Ectodermal cell (in vitro differentiated cells): ENCODE data around the gene MYMX.
"Not testable (repeated sequence)": the region's sequence is repeated elsewhere in the genome, so short reads cannot be mapped to it uniquely, and the experiment has no call there.

Experiments used
- H3K27ac ChIP-seq: 2 replicates; pipeline ENCODE4 v1.7.0; 2013; ENCODE audit warnings: mild to moderate bottlenecking, low read depth, low read length; ENCODE audit not compliant: insufficient read depth, poor library complexity, severe bottlenecking
- H3K27me3 ChIP-seq: 2 replicates; pipeline ENCODE4 v1.7.0; 2013; ENCODE audit warnings: mild to moderate bottlenecking, low read length; ENCODE audit not compliant: insufficient read depth, control insufficient read depth, poor library complexity, severe bottlenecking
- H3K36me3 ChIP-seq: one replicate; pipeline ENCODE4 v1.7.0; 2013; ENCODE audit warnings: low read length; ENCODE audit not compliant: control insufficient read depth, insufficient read depth
- H3K4me1 ChIP-seq: one replicate; pipeline ENCODE4 v1.7.0; 2013; ENCODE audit warnings: low read length; ENCODE audit not compliant: control insufficient read depth, insufficient read depth
- H3K4me3 ChIP-seq: 2 replicates; pipeline ENCODE4 v1.7.0; 2013; ENCODE audit warnings: low read depth, low read length, control low read depth; ENCODE audit not compliant: insufficient read depth
- H3K9me3 ChIP-seq: 2 replicates; pipeline ENCODE4 v1.7.0; 2013; ENCODE audit warnings: mild to moderate bottlenecking, low read length, moderate library complexity; ENCODE audit not compliant: control insufficient read depth
- WGBS, 2 experiments: methylation state at CpG; one replicate each; pipeline ENCODE4 v1.1.7; 2013; ENCODE audit warnings: missing lambda C conversion rate in 2 of 2; 5-methylcytosine and 5-hydroxymethylcytosine counted together

Gene MYMX

DNA sequence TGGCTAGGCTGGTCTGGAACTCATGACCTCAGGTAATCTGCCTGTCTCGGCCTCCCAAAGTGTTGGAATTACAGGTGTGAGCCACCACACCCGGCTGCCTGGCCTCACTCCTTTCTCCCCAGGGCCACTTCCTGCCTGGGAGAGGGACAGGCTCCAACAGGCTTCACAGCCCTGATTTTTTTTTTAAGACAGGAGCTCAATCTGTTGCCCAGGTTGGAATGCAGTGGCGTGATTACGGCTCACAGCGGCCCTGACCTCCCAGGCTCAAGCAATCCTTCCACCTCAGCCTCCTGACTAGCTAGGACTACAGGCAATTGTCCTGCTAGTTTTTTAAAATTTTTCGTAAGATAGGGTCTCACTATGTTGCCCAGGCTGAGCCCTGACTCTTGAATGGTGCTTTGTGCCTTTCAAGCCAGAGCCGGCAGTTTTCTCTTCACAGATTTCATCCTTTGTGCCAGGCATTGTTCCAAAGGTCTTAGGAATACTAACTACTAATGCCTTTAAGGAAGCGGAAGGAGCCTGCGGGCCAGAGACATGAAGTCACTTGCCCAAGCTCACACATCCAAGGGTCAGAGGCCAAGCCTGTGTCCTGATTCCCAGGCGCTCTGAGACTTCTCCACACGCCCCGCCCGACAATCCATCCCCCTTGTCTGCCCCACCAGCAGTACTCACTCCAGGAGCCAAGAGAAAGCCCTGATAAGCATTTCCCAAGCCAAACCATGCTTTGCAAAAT lies 38.9 kb upstream of the MYMX start:
- Histone ChIP-seq H3K4me1 (no peaks in the 10 kb centered on the region), H3K27ac (no peak overlapping the region), H3K9me3 (no peaks in the 10 kb centered on the region), H3K27me3 (no peaks in the 10 kb centered on the region), H3K4me3 (no peak overlapping the region), H3K36me3 (no peaks in the 10 kb centered on the region)
- 89 to 90% methylated on average over 13 of the region's 13 CpGs for WGBS, 2 experiments

DNA sequence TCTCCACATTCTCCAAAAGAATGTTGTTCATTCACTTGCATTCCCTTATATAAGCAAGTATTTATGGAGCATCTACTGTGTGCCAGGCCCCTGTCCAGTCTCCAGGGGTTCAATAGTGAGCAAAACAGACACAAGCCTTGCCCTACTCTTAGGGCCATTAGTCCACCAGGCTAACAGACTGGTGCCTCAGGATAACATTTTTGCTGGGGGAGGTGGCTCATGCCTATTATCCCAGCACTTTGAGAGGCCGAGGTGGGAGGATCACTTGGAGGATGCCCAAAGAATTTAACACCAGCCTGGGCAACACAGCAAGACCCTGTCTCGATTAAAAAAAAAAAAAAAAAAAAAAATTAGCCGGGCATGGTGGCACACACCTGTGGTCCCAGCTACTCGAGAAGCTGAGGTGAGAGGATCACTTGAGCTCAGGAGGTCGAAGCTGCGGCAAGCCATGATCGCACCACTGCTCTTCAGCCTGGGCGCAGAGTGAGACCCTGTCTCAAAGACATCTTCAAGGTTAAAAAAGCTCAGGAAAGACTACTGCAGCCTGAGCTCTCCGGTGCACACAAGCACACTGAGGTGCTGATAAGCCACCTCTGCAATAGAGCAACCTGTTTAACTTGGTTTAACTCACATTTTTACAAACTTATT lies 38.2 kb upstream of the MYMX start:
- Histone ChIP-seq H3K27ac (no peak overlapping the region), H3K4me1 (no peaks in the 10 kb centered on the region)
- 93 to 96% methylated on average over 9 of the region's 9 CpGs for WGBS, 2 experiments

DNA sequence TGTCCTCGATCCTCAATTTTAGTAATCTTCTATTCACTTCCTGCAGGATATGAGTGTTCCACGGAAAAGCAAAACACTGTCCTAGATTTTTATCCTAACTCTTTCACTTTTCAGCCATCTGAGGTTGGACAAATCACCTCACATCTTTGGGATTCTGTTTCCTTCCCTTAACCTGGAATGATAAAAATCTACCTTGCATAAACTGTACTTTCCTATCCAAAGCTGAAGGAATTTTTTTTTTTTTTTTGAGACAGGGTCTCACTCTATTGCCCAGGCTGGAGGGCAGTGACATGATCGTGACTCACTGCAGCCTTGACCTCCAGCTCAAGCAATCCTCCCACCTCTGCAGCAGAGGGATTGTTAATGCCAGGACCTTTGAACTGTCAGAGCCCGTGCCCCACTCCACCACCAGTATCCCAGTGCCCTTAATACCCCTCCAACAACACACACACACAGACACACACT lies 37.6 kb upstream of the MYMX start:
- no peak overlapping the region for H3K27ac ChIP-seq
- H3K4me1 ChIP-seq, result no peaks in the 10 kb centered on the region
- no peaks in the 10 kb centered on the region for H3K36me3 ChIP-seq
- H3K27me3 ChIP-seq, result no peaks in the 10 kb centered on the region
- WGBS, 2 experiments, result 81 to 91% methylated on average over 4 of the region's 4 CpGs
- no peak overlapping the region for H3K4me3 ChIP-seq
- no peaks in the 10 kb centered on the region for H3K9me3 ChIP-seq

More for the DNA sequence above, 38.2 kb upstream of the MYMX start:
- no peaks in the 10 kb centered on the region for H3K9me3 ChIP-seq
- no peaks in the 10 kb centered on the region for H3K36me3 ChIP-seq
- H3K27me3 ChIP-seq, result no peaks in the 10 kb centered on the region
- no peak overlapping the region for H3K4me3 ChIP-seq

DNA sequence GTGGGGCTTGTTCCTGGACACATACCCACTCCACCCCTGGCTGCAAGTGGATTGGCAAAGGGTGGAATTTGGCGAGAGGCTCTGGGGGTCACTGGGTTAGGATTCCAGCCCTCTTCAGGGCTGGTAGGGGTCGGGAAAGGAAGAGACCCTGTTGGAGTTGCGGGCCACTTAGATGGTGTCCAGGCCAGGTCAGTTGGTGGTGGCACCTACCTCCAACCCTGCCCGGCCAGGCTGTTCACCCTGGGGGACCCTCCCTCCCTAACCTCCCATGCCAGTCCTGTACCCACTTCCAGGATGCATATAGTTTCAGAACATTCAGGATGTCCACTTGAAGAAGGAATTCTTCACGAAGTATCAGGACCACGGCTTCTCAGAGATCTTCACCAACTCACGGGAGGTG lies 37.1 kb upstream of the MYMX start:
- Histone ChIP-seq H3K36me3 (no peaks in the 10 kb centered on the region), H3K9me3 (no peaks in the 10 kb centered on the region), H3K4me1 (no peaks in the 10 kb centered on the region), H3K27me3 (no peaks in the 10 kb centered on the region), H3K4me3 (no peak overlapping the region), H3K27ac (no peak overlapping the region)
- 91 to 94% methylated on average over 7 of the region's 7 CpGs for WGBS, 2 experiments

DNA sequence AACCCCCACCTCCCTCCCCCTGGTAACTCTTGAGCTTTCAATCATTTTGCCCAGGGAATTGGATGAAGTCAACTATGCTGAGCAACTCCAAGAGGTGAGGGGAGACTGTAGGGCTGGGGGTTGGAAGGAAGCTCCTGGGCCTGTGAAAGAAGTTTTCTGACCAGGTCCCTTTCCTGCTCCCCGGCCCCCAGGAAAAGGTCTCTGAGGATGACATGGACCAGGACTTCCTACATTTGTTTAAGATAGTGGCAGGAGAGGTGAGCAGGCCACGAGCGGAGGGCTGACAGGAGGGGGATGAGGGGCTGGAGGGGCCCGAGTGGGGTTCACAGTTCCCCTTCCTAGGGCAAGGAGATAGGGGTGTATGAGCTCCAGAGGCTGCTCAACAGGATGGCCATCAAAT lies 36.3 kb upstream of the MYMX start:
- H3K27ac ChIP-seq, result no peak overlapping the region
- no peaks in the 10 kb centered on the region for H3K9me3 ChIP-seq
- WGBS, 2 experiments, result 95 to 98% methylated on average over 4 of the region's 4 CpGs
- H3K4me1 ChIP-seq, result no peaks in the 10 kb centered on the region
- H3K27me3 ChIP-seq, result no peaks in the 10 kb centered on the region
- H3K36me3 ChIP-seq, result no peaks in the 10 kb centered on the region
- no peak overlapping the region for H3K4me3 ChIP-seq

DNA sequence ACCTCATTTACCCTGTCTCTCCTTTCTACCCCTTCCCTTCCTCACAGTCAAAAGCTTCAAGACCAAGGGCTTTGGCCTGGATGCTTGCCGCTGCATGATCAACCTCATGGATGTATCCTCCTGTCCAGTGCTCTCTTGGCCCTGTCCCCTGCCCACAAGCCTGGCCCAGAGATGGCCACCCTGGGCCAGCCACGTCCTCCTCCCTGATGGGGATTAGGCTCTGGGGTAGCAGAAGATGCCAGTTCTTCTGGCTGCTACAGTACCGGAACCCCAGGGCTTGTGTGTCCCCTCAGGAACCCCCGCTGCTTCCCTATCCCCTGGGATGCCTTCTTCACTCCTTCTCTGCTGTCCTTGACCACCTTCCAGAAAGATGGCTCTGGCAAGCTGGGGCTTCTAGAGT lies 35.8 kb upstream of the MYMX start:
- Histone ChIP-seq H3K27me3 (no peaks in the 10 kb centered on the region), H3K27ac (no peak overlapping the region), H3K4me1 (peaks cover 3% of the 10 kb centered on the region), H3K9me3 (no peaks in the 10 kb centered on the region), H3K36me3 (no peaks in the 10 kb centered on the region), H3K4me3 (no peak overlapping the region)
- WGBS, 2 experiments, result 89 to 91% methylated on average over 4 of the region's 4 CpGs

DNA sequence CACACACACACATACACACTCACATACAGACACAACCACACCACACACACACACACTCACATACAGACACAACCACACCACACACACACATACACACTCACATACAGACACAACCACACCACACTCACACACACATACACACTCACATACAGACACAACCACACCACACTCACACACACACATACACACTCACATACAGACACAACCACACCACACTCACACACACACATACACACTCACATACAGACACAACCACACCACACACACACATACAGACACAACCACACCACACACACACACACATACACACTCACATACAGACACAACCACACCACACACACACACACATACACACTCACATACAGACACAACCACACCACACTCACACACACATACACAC lies 34.9 kb upstream of the MYMX start:
- not testable (repeated sequence) for H3K27ac ChIP-seq, H3K9me3 ChIP-seq, H3K36me3 ChIP-seq, H3K4me3 ChIP-seq, H3K27me3 ChIP-seq
- H3K4me1 ChIP-seq, result peaks cover 11% of the 10 kb centered on the region

DNA sequence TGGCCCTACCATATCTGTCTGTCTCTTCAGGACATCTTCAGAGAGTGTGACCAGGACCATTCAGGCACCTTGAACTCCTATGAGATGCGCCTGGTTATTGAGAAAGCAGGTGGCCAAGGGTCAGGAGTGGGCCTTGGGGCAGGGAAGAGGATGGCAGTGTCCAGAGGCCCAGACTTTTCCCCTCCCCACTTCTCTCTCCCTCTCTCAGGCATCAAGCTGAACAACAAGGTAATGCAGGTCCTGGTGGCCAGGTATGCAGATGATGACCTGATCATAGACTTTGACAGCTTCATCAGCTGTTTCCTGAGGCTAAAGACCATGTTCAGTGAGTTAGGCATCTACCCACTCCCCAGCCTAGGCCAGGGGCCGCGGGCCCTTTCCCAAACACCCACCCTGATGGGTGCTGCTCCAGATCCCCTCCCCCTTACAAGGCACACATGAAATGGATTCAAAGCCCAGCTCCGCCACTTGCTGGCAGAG lies 33.8 kb upstream of the MYMX start:
- 89 to 95% methylated on average over 4 of the region's 4 CpGs for WGBS, 2 experiments
- no peaks in the 10 kb centered on the region for H3K9me3 ChIP-seq
- H3K4me1 ChIP-seq, result peaks cover 11% of the 10 kb centered on the region
- H3K36me3 ChIP-seq, result no peaks in the 10 kb centered on the region
- no peak overlapping the region for H3K27ac ChIP-seq
- H3K27me3 ChIP-seq, result no peaks in the 10 kb centered on the region
- H3K4me3 ChIP-seq, result no peak overlapping the region

DNA sequence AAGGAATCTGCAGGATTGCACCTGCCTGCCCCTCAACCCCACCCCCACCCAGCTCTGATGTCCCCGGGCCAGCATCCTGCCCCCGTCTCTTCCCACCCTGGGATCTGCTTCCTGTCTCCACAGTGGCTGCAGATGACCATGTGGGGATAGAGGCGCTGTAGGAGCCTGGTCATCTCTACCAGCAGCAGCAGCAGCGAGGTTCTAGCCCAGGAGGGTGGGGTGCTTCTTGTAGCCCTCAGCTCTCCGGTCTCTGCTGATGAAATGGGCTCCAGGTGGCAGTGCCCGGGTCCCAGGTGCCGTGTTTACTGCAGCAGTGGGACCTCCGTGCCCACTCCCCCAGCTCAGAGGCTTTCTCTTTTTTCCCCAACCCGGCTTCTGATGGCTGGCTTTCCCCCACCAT lies 32.9 kb upstream of the MYMX start:
- Histone ChIP-seq H3K27me3 (no peaks in the 10 kb centered on the region), H3K36me3 (no peaks in the 10 kb centered on the region), H3K27ac (no peak overlapping the region), H3K4me3 (no peak overlapping the region), H3K9me3 (no peaks in the 10 kb centered on the region), H3K4me1 (peaks cover 11% of the 10 kb centered on the region)
- 72 to 74% methylated on average over 9 of the region's 9 CpGs for WGBS, 2 experiments

DNA sequence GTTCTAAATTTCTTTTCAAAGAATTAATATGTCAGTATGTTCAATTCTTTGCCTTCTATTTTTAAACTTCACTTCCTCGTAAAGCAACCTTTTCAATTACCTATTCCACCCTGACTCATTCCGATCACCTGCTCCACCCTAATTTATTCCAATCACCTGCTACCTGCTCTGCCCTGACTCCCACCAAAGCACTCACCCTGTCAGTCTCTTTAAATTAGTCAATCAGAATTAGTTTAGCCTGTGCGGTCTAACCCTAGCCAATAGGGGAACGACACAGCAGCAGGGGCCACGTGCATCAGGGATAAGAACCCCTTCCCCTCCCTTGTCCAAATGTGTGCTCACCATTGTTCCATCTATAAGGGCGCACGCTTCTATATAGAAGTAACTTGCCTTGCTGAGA lies 31.4 kb upstream of the MYMX start:
- H3K4me1 ChIP-seq, result peaks cover 11% of the 10 kb centered on the region
- not testable (repeated sequence) for H3K27ac ChIP-seq, H3K27me3 ChIP-seq, H3K36me3 ChIP-seq, H3K9me3 ChIP-seq, H3K4me3 ChIP-seq
- WGBS, 2 experiments, result 71 to 84% methylated on average over 7 of the region's 7 CpGs
